ENCODE results near the gene LMTK3. TPM values are rescaled to one million over a fixed set of nuclear protein-coding genes. Genes with fewer than 3 reads are reported as not detected.

Gene LMTK3
- total and polyA plus RNA-seq, 9 of the 15 experiments (the other 6 are each of a cell fraction or from before 2014, with no cell fraction given): 0.35 to 12.3 (median 2.0) TPM; not detected in 2

GRCh38 chr19:48446579-48446978 is 65.1 kb downstream of the LMTK3 start:
- H3K4me1 ChIP-seq (replicated peaks in 1 of 2; ENCODE audit: control insufficient read depth in 2 of 2, insufficient read depth in 2 of 2, low read length in 2 of 2): peaks cover 12 to 23% of the 10 kb centered on the region in 2 experiments
- ChIA-PET CTCF (ENCODE audit: low intra/inter-chr PET ratio) (no interaction called here), POLR2A (interaction anchor here (0.7 to 4.7 kb wide), 4 partner anchors 9 to 175 kb away, joined by 3 to 25 read pairs (median 3); no protein-coding TSS in a partner anchor)
- BruUV-seq (replicated peaks): no TSS peak
- H3K79me2 ChIP-seq (ENCODE audit: control insufficient read depth, insufficient read depth, low read length): peaks cover 32% of the 10 kb centered on the region
- H4K20me1 ChIP-seq (replicated peaks; ENCODE audit: control insufficient read depth, insufficient read depth, low read length): no peaks in the 10 kb centered on the region
- H3K9me3 ChIP-seq (replicated peaks; ENCODE audit: control insufficient read depth, insufficient read depth, low read depth, low read length): no peaks in the 10 kb centered on the region
- peak overlapping the region; percentile 97 for H3K4me2 ChIP-seq (ENCODE audit: insufficient read depth, low read length)
- H3K27ac ChIP-seq (ENCODE audit: extremely low read depth, low read depth, low read length): peak overlapping the region; percentile 84
- no peaks in the 10 kb centered on the region for H3K27me3 ChIP-seq (ENCODE audit: control insufficient read depth in 2 of 2, insufficient read depth in 2 of 2, low read length in 2 of 2)
- peak overlapping the region; percentile 97 for H3K4me3 ChIP-seq
- no peaks in the 10 kb centered on the region for H3K9me1 ChIP-seq (ENCODE audit: control insufficient read depth, insufficient read depth, low read length)
- intact Hi-C loops (cut with micrococcal nuclease) (no loop called here), in situ Hi-C loops (cut with MboI) (no loop called here)
- ATAC-seq (no peak), DNase-seq (ENCODE audit: extremely low read depth in 1 of 4, low spot score in 3 of 4) (no peak), FAIRE-seq (no peak)
- H3K9ac ChIP-seq (ENCODE audit: insufficient read depth in 1 of 2, low read depth in 2 of 2, low read length in 2 of 2): peak overlapping the region; percentile 97 to 98
- H3K36me3 ChIP-seq (ENCODE audit: control insufficient read depth, insufficient read depth, low read length): peaks cover 69% of the 10 kb centered on the region
- no peak for TF ChIP-seq MEF2D (tag; conservative IDR thresholded peaks at IDR 0.05; ENCODE audit: low read depth)
- TF ChIP-seq ARID2 (IDR thresholded peaks at IDR 0.05): no peak
- TF ChIP-seq PATZ1 (CRISPR knock-in tag; IDR thresholded peaks at IDR 0.05; ENCODE audit: borderline replicate concordance): no peak
- TF ChIP-seq HMGXB4 (CRISPR knock-in tag; IDR thresholded peaks at IDR 0.05): no peak
- TF ChIP-seq DIDO1 (tag; IDR thresholded peaks at IDR 0.05; ENCODE audit: low read depth): no peak
- TF ChIP-seq TCF3 (CRISPR knock-in tag; IDR thresholded peaks at IDR 0.05): no peak
- no peak overlapping the region for H2AFZ ChIP-seq (ENCODE audit: low read depth, low read length)
- 52% methylated on average over 5 of the region's 7 CpGs for whole genome bisulfite sequencing (ENCODE audit: insufficient coverage, low coverage, missing lambda C conversion rate)
